GM06990 (cell line): Measurements from ENCODE around the gene UNC80.
A peak's percentile ranks its signal among the peaks of the same experiment; 100 is the strongest.

Experiments
- DNase-seq: peaks from one replicate; pipeline ENCODE4 v3.0.0-alpha.2; 2011; ENCODE audit not compliant: insufficient read length; ENCODE audit errors: extremely low read depth
- H3K27me3 ChIP-seq: replicated peaks from 2 replicates; pipeline ENCODE4 v1.6.0; 2011; ENCODE audit warnings: low read length; ENCODE audit not compliant: control insufficient read depth, insufficient read depth
- H3K36me3 ChIP-seq: 2 replicates; pipeline ENCODE4 v1.5.1; 2011; ENCODE audit warnings: low read length; ENCODE audit not compliant: control insufficient read depth, insufficient read depth
- H3K4me3 ChIP-seq: replicated peaks from 2 replicates; pipeline ENCODE4 v1.5.1; 2011; ENCODE audit warnings: low read depth, mild to moderate bottlenecking, control low read depth, low read length
- CTCF ChIP-seq: IDR thresholded peaks from 2 replicates; pipeline ENCODE4 v1.5.1; 2011; ENCODE audit warnings: low read length, control low read depth, mild to moderate bottlenecking, inconsistent platforms; ENCODE audit not compliant: insufficient read depth, poor library complexity, severe bottlenecking

Gene UNC80

DNA sequence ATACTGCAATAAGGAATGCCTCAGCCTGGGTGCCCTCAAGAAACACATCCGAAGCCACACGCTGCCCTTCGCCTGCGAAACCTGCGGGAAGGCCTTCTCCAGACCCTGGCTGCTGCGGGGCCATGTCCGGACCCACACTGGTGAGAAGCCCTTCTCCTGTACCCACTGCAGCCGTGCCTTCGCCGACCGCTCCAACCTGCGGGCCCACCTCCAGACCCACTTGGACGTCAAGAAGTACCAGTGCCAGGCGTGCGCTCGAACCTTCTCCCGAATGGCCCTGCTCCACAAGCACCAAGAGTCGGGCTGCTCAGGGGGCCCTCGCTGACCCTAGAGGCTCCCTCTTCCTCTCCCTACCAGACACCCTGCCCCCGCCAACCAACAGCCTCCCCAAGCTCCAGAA is 37.6 kb downstream of the UNC80 start:
- no peaks in the 10 kb centered on the region for H3K36me3 ChIP-seq
- no peaks in the 10 kb centered on the region for H3K27me3 ChIP-seq
- no peak overlapping the region for H3K4me3 ChIP-seq
- no peak for TF ChIP-seq CTCF
- DNase-seq: peak; percentile 3

GRCh38 chr2:209817844-209818271 is 46.2 kb downstream of the UNC80 start:
- H3K36me3 ChIP-seq: no peaks in the 10 kb centered on the region

GRCh38 chr2:209818939-209819338 is 47.3 kb downstream of the UNC80 start:
- DNase-seq: no peak
- Histone ChIP-seq H3K4me3 (no peak overlapping the region), H3K36me3 (no peaks in the 10 kb centered on the region), H3K27me3 (no peaks in the 10 kb centered on the region)
- TF ChIP-seq CTCF: no peak

More at GRCh38 chr2:209817844-209818271, 46.2 kb downstream of the UNC80 start:
- no peaks in the 10 kb centered on the region for H3K27me3 ChIP-seq
- no peak for DNase-seq
- H3K4me3 ChIP-seq: no peak overlapping the region
- no peak for TF ChIP-seq CTCF

DNA sequence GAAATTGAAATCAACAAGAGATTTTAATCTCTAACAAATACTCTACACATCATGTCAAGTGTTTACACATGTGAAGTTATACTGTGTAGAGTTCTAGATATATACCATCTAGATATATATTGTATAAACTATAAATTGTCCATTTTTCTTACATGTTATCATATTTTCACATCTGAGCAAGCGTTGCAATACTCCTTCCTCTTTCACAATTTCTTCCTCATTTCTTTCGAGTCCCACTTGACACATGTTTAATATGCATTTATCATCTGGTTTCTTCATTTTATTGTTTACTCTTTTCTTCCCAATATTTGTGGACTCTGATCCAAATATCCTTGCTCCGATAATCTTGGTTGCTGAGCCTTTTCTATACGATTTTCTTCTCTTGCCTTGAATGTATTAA is 50.2 kb downstream of the UNC80 start:
- DNase-seq: no peak
- no peak for TF ChIP-seq CTCF
- Histone ChIP-seq H3K27me3 (no peaks in the 10 kb centered on the region), H3K36me3 (no peaks in the 10 kb centered on the region), H3K4me3 (no peak overlapping the region)

- no peak for TF ChIP-seq CTCF
- no peaks in the 10 kb centered on the region for H3K27me3 ChIP-seq
- no peaks in the 10 kb centered on the region for H3K36me3 ChIP-seq
- no peak for DNase-seq
- H3K4me3 ChIP-seq: no peak overlapping the region
These were observed 51.9 kb downstream of the UNC80 start for GRCh38 chr2:209823484-209823883.

GRCh38 chr2:209824391-209824790 is 52.8 kb downstream of the UNC80 start:
- no peak for DNase-seq
- no peaks in the 10 kb centered on the region for H3K27me3 ChIP-seq
- H3K4me3 ChIP-seq: no peak overlapping the region
- TF ChIP-seq CTCF: no peak
- no peaks in the 10 kb centered on the region for H3K36me3 ChIP-seq
